ENCODE results near the gene ZSWIM1.

Gene ZSWIM1

DNA sequence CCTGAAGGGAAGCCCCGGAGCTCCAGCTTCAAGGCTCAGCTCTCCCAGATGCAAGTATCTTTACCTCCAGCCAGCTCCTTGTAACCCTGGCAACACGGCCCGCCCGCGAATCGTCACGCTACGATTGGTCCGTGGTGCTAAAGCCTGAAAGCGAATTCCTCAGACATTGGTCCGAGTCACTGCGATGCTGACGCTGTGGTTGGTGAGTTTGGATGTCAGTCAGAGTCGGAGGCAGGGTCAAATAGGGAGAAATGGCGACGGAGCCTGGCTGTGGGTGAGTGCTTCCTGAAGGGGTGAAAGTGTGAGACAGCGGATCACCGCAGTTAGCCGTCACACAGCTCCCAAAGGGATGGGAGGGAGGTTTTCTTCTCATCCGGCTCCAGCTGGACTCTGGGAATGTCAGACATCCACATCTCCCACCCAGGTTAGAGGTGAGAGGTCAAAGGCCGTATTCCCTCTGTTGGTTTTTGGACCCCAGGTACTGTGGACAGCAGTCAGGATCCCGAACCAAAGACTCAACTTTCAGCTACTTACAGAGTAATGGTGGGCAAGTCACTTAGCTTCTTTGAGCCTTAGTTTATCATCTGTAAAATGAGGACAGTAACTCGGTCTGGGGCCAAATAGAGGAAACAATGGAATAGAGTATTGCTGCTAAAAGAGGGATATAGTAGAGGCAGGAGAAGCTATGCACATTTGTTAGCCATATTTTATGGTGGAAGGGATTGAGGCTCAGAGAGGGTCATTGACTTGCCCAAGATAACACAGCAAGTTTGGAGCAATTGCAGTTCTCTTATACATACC is at the start of gene ZSWIM1:
ZSWIM1 (plus strand) TSS at position 240 of the 801 bp plus-strand sequence. CDS start 1,366 bp downstream, outside the sequence.
- Histone ChIP-seq H3K36me3 (ENCODE audit: control insufficient read depth in 1 of 2, insufficient read depth in 2 of 2, low read length in 2 of 2) (peaks cover 35 to 52% of the 10 kb centered on the region in 2 donors), H3K27ac (ENCODE audit: low read length) (peak within 1 kb of the TSS; percentile 92), H3K9me3 (ENCODE audit: control insufficient read depth in 1 of 2, low read length in 2 of 2) (no peaks in the 10 kb centered on the region), H3K4me1 (ENCODE audit: control insufficient read depth in 1 of 2, insufficient read depth in 2 of 2, low read length in 2 of 2) (peaks cover 0 to 31% of the 10 kb centered on the region in 2 donors), H3K4me3 (ENCODE audit: low read depth in 1 of 2, low read length in 2 of 2) (peak within 1 kb of the TSS; percentile 79 to 85), H3K27me3 (ENCODE audit: low read depth, low read length) (no peaks in the 10 kb centered on the region)

- H3K27me3 ChIP-seq (ENCODE audit: low read depth, low read length) = no peaks in the 10 kb centered on the region
- H3K27ac ChIP-seq (ENCODE audit: low read length) = peak overlapping the region; percentile 68
- peaks cover 13 to 33% of the 10 kb centered on the region in 2 donors for H3K4me1 ChIP-seq (ENCODE audit: control insufficient read depth in 1 of 2, insufficient read depth in 2 of 2, low read length in 2 of 2)
- no peaks in the 10 kb centered on the region for H3K9me3 ChIP-seq (ENCODE audit: control insufficient read depth in 1 of 2, low read length in 2 of 2)
- no peak overlapping the region for H3K4me3 ChIP-seq (ENCODE audit: low read depth in 1 of 2, low read length in 2 of 2)
- peaks cover 0 to 3% of the 10 kb centered on the region in 2 donors for H3K36me3 ChIP-seq (ENCODE audit: control insufficient read depth in 1 of 2, insufficient read depth in 2 of 2, low read length in 2 of 2)
These were observed 48.4 kb upstream of the ZSWIM1 start for GRCh38 chr20:45832619-45833018.

GRCh38 chr20:45833030-45833882 is 47.8 kb upstream of the ZSWIM1 start, which contains the start of gene SNX21:
TSS of gene SNX21 (plus strand) at chr20:45833799. CDS start at chr20:45833920, 121 bp downstream.
- Histone ChIP-seq H3K36me3 (ENCODE audit: control insufficient read depth in 1 of 2, insufficient read depth in 2 of 2, low read length in 2 of 2) (peaks cover 0 to 5% of the 10 kb centered on the region in 2 donors), H3K27me3 (ENCODE audit: low read depth, low read length) (no peaks in the 10 kb centered on the region), H3K4me1 (ENCODE audit: control insufficient read depth in 1 of 2, insufficient read depth in 2 of 2, low read length in 2 of 2) (peaks cover 13 to 33% of the 10 kb centered on the region in 2 donors), H3K27ac (ENCODE audit: low read length) (peak within 1 kb of the TSS; percentile 68), H3K9me3 (ENCODE audit: control insufficient read depth in 1 of 2, low read length in 2 of 2) (no peaks in the 10 kb centered on the region), H3K4me3 (ENCODE audit: low read depth in 1 of 2, low read length in 2 of 2) (peak within 1 kb of the TSS; percentile 76 to 82)

DNA sequence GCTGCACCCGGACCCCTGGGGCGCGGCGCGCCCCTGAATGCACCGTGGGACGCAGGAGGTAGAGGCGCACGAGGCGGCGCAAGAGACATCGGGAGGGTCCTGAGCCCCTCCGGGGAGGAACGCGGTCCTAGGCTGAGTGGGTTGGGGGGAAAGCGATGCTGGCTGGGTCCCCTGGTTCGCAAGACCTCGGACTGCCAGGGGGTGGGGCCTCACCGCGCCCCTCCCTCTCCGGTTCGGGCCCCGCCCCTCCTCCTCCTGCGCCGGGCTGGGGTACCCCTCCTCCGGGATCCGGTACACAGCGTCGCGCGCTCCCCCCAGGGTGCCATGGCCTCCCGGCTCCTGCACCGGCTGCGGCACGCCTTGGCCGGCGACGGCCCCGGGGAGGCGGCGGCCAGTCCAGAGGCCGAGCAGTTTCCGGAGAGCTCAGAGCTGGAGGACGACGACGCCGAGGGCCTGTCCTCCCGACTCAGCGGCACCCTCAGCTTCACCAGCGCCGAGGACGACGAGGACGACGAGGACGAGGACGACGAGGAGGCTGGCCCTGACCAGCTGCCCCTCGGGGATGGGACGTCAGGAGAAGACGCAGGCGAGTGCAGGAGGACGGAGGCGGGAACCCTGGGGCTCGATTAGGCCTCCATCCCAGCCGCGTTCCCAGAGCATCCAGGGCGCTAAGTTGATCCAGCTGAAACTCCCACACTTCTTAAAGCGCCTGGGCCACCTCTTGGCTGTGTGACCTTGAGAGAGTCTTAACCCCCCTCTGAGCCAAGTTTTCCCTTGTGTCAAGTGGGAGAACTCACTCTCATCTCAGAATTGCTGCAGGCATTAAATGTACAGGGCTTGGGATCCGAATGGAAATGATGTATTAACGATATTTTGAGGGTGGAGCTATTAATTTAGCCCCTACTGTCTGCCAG is 46.9 kb upstream of the ZSWIM1 start:
- no peaks in the 10 kb centered on the region for H3K27me3 ChIP-seq (ENCODE audit: low read depth, low read length)
- peak overlapping the region; percentile 68 for H3K27ac ChIP-seq (ENCODE audit: low read length)
- peak overlapping the region; percentile 76 to 82 for H3K4me3 ChIP-seq (ENCODE audit: low read depth in 1 of 2, low read length in 2 of 2)
- no peaks in the 10 kb centered on the region for H3K9me3 ChIP-seq (ENCODE audit: control insufficient read depth in 1 of 2, low read length in 2 of 2)
- H3K4me1 ChIP-seq (ENCODE audit: control insufficient read depth in 1 of 2, insufficient read depth in 2 of 2, low read length in 2 of 2) = peaks cover 13 to 33% of the 10 kb centered on the region in 2 donors
- H3K36me3 ChIP-seq (ENCODE audit: control insufficient read depth in 1 of 2, insufficient read depth in 2 of 2, low read length in 2 of 2) = peaks cover 0 to 7% of the 10 kb centered on the region in 2 donors

- no peaks in the 10 kb centered on the region for H3K27me3 ChIP-seq (ENCODE audit: low read depth, low read length)
- H3K9me3 ChIP-seq (ENCODE audit: control insufficient read depth in 1 of 2, low read length in 2 of 2) = no peaks in the 10 kb centered on the region
- peaks cover 13 to 33% of the 10 kb centered on the region in 2 donors for H3K4me1 ChIP-seq (ENCODE audit: control insufficient read depth in 1 of 2, insufficient read depth in 2 of 2, low read length in 2 of 2)
- H3K27ac ChIP-seq (ENCODE audit: low read length) = peak overlapping the region; percentile 68
- H3K4me3 ChIP-seq (ENCODE audit: low read depth in 1 of 2, low read length in 2 of 2) = peak overlapping the region; percentile 76 to 82
- peaks cover under 1 to 8% of the 10 kb centered on the region in 2 donors for H3K36me3 ChIP-seq (ENCODE audit: control insufficient read depth in 1 of 2, insufficient read depth in 2 of 2, low read length in 2 of 2)
These were observed 46.2 kb upstream of the ZSWIM1 start for GRCh38 chr20:45834797-45835161.

DNA sequence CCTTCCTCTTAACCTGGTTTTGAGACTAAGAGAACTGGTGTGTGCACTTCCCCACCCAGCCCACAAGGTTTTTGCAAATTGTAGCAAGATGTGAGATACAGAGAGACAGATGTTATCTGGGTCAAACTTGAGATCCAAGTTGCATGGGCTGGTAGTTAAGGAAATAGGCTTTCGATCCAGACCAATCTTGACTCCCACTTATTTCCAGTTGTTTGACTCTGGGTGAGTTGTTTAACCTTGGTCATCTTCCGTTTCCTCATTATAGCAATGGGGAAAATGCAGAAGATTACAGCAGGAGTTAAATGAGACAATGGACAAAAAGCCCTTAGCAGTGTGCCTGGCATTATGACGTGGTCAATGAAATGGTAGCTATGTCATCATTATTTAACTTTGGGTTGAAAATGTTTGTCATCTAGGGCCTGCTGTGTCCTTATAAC is 45.7 kb upstream of the ZSWIM1 start:
- Histone ChIP-seq H3K36me3 (ENCODE audit: control insufficient read depth in 1 of 2, insufficient read depth in 2 of 2, low read length in 2 of 2) (peaks cover 3 to 14% of the 10 kb centered on the region in 2 donors), H3K27ac (ENCODE audit: low read length) (peak overlapping the region; percentile 68), H3K27me3 (ENCODE audit: low read depth, low read length) (no peaks in the 10 kb centered on the region), H3K9me3 (ENCODE audit: control insufficient read depth in 1 of 2, low read length in 2 of 2) (no peaks in the 10 kb centered on the region), H3K4me1 (ENCODE audit: control insufficient read depth in 1 of 2, insufficient read depth in 2 of 2, low read length in 2 of 2) (peaks cover 13 to 33% of the 10 kb centered on the region in 2 donors), H3K4me3 (ENCODE audit: low read depth in 1 of 2, low read length in 2 of 2) (peak overlapping the region; percentile 76 to 82)

- H3K4me3 ChIP-seq (ENCODE audit: low read depth in 1 of 2, low read length in 2 of 2) = peak overlapping the region; percentile 7 to 76
- H3K27me3 ChIP-seq (ENCODE audit: low read depth, low read length) = no peaks in the 10 kb centered on the region
- H3K9me3 ChIP-seq (ENCODE audit: control insufficient read depth in 1 of 2, low read length in 2 of 2) = no peaks in the 10 kb centered on the region
- peaks cover 13 to 33% of the 10 kb centered on the region in 2 donors for H3K4me1 ChIP-seq (ENCODE audit: control insufficient read depth in 1 of 2, insufficient read depth in 2 of 2, low read length in 2 of 2)
- peaks cover 3 to 19% of the 10 kb centered on the region in 2 donors for H3K36me3 ChIP-seq (ENCODE audit: control insufficient read depth in 1 of 2, insufficient read depth in 2 of 2, low read length in 2 of 2)
- H3K27ac ChIP-seq (ENCODE audit: low read length) = peak overlapping the region; percentile 68
These were observed 45.2 kb upstream of the ZSWIM1 start for GRCh38 chr20:45835825-45836224.

- H3K4me3 ChIP-seq (ENCODE audit: low read depth in 1 of 2, low read length in 2 of 2) = peak overlapping the region in 1 of 2 donors; percentile 21
- H3K27me3 ChIP-seq (ENCODE audit: low read depth, low read length) = no peaks in the 10 kb centered on the region
- no peak overlapping the region for H3K27ac ChIP-seq (ENCODE audit: low read length)
- H3K36me3 ChIP-seq (ENCODE audit: control insufficient read depth in 1 of 2, insufficient read depth in 2 of 2, low read length in 2 of 2) = peaks cover 7 to 29% of the 10 kb centered on the region in 2 donors
- H3K4me1 ChIP-seq (ENCODE audit: control insufficient read depth in 1 of 2, insufficient read depth in 2 of 2, low read length in 2 of 2) = peaks cover 13 to 40% of the 10 kb centered on the region in 2 donors
- H3K9me3 ChIP-seq (ENCODE audit: control insufficient read depth in 1 of 2, low read length in 2 of 2) = no peaks in the 10 kb centered on the region
These were observed 44.2 kb upstream of the ZSWIM1 start for GRCh38 chr20:45836841-45837240.

DNA sequence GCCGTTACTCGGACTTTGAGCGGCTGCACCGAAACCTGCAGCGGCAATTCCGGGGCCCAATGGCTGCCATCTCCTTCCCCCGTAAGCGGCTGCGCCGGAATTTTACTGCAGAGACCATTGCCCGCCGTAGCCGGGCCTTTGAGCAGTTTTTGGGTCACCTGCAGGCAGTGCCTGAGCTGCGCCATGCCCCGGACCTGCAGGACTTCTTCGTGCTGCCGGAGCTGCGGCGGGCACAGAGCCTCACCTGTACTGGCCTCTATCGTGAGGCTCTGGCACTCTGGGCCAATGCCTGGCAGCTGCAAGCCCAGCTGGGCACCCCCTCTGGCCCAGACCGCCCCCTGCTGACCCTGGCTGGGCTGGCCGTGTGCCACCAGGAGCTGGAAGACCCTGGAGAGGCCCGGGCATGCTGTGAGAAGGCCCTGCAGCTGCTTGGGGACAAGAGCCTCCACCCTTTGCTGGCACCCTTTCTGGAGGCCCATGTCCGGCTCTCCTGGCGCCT is 40.3 kb upstream of the ZSWIM1 start:
- Histone ChIP-seq H3K4me1 (ENCODE audit: control insufficient read depth in 1 of 2, insufficient read depth in 2 of 2, low read length in 2 of 2) (peaks cover 6 to 44% of the 10 kb centered on the region in 2 donors), H3K27ac (ENCODE audit: low read length) (no peak overlapping the region), H3K9me3 (ENCODE audit: control insufficient read depth in 1 of 2, low read length in 2 of 2) (no peaks in the 10 kb centered on the region), H3K4me3 (ENCODE audit: low read depth in 1 of 2, low read length in 2 of 2) (no peak overlapping the region), H3K36me3 (ENCODE audit: control insufficient read depth in 1 of 2, insufficient read depth in 2 of 2, low read length in 2 of 2) (peaks cover 34 to 55% of the 10 kb centered on the region in 2 donors), H3K27me3 (ENCODE audit: low read depth, low read length) (no peaks in the 10 kb centered on the region)

DNA sequence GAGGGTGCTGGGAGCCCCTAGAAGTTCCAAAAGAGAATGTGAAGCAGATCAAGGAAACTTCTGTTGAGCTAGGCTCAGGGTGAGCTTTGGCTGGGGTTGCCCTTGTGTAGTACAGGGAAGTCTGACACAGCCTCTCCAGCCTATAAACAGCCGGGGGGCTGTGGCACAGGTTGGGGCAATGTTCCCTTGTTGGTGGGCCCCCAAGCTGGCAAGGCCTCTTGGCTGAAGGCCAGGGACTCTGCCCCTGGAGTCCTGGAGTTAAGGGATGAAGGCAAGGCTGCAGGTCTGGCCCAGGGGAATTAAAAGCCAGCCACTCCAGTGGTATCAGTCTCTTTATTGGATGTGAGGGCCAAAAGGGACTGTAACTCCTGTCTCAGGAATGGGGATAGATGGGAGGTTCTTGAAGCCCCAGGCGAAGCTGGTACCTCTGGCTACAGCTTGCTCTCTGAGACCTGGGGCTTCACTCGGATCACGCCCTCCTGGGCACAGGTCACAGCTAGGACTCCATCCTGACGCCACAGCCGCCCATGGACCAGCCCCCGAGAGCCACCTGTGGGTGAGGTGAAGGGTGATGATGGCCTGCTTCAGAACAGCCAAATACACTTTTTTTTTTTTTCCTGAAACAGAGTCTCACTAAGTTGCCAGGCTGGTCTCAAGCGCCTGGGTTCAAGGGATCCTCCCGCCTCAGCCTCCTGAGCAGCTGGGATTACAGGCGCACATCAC is 39.5 kb upstream of the ZSWIM1 start:
- Histone ChIP-seq H3K36me3 (ENCODE audit: control insufficient read depth in 1 of 2, insufficient read depth in 2 of 2, low read length in 2 of 2) (peaks cover 39 to 55% of the 10 kb centered on the region in 2 donors), H3K9me3 (ENCODE audit: control insufficient read depth in 1 of 2, low read length in 2 of 2) (no peaks in the 10 kb centered on the region), H3K27ac (ENCODE audit: low read length) (no peak overlapping the region), H3K27me3 (ENCODE audit: low read depth, low read length) (no peaks in the 10 kb centered on the region), H3K4me1 (ENCODE audit: control insufficient read depth in 1 of 2, insufficient read depth in 2 of 2, low read length in 2 of 2) (peaks cover 6 to 38% of the 10 kb centered on the region in 2 donors), H3K4me3 (ENCODE audit: low read depth in 1 of 2, low read length in 2 of 2) (no peak overlapping the region)
